Measurements from ENCODE around the gene RGS6. TPM values are rescaled to one million over a fixed set of nuclear protein-coding genes. Genes with fewer than 3 reads are reported as not detected.
A peak's percentile ranks its signal among the peaks of the same experiment; 100 is the strongest.

RGS6 gene
- total RNA-seq, 4 donors from 2014 or later: 0.54 to 9.1 (median 3.3) TPM

- TF ChIP-seq POLR2A (IDR thresholded peaks at IDR 0.05): no peak
- peak in 5 of 6 experiments; percentile 25 to 52 (median 38) for TF ChIP-seq CTCF (IDR thresholded peaks at IDR 0.05)
- Histone ChIP-seq H3K4me3 (no peak overlapping the region), H3K9me3 (no peaks in the 10 kb centered on the region), H3K36me3 (no peaks in the 10 kb centered on the region), H3K4me1 (no peaks in the 10 kb centered on the region), H3K27me3 (no peaks in the 10 kb centered on the region), H3K27ac (no peak overlapping the region)
- DNase-seq: peak in 1 of 3 donors; percentile 54
Observed at GRCh38 chr14:72024043-72024407, 91.8 kb downstream of the RGS6 start.

DNA sequence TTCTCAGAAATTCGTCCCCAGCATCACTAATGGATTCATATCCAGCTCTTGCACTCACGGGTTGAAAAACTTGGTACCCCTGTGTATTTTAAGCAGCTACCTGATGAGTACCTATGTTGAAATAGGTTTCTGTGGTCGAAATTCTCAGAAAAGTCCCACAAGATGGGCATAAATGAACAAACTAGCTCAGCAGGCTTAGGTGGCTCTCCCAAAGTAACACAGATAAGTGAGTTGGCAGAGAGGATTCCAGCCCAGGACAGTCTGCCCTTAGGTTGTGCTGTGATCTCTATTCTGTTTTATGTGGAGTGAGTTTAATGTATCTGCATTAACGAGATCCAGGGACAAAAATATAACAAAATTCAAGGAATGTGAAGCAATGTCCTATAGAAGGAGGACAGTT, 92.3 kb downstream of the RGS6 start:
- TF ChIP-seq POLR2A (IDR thresholded peaks at IDR 0.05) (no peak), CTCF (IDR thresholded peaks at IDR 0.05) (no peak)
- Histone ChIP-seq H3K27me3 (no peaks in the 10 kb centered on the region), H3K36me3 (no peaks in the 10 kb centered on the region), H3K4me1 (no peaks in the 10 kb centered on the region), H3K9me3 (no peaks in the 10 kb centered on the region), H3K27ac (no peak overlapping the region), H3K4me3 (no peak overlapping the region)
- DNase-seq: no peak

DNA sequence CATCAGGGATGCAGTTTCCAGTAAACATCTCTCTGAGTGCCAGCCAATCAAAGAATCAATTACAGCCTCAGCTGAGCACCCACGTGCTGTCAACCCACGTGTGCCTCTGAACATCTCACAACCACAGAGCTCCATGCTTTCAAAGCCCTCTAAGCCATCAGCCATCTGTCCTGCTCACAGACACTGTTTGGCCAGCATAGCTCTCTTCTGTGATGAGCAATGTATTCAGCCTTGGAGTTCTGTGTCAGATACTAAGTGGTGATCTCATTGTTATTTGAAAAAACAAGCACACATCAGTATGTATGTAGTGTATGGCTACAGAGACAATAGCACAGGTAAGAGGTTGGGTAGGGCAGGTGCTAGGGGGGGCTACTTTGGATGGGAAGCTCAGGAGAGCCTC, 94.3 kb downstream of the RGS6 start:
- Histone ChIP-seq H3K36me3 (no peaks in the 10 kb centered on the region), H3K27ac (no peak overlapping the region), H3K4me3 (no peak overlapping the region), H3K4me1 (no peaks in the 10 kb centered on the region), H3K9me3 (no peaks in the 10 kb centered on the region), H3K27me3 (no peaks in the 10 kb centered on the region)
- TF ChIP-seq CTCF (IDR thresholded peaks at IDR 0.05) (no peak), POLR2A (IDR thresholded peaks at IDR 0.05) (no peak)
- DNase-seq: no peak

DNA sequence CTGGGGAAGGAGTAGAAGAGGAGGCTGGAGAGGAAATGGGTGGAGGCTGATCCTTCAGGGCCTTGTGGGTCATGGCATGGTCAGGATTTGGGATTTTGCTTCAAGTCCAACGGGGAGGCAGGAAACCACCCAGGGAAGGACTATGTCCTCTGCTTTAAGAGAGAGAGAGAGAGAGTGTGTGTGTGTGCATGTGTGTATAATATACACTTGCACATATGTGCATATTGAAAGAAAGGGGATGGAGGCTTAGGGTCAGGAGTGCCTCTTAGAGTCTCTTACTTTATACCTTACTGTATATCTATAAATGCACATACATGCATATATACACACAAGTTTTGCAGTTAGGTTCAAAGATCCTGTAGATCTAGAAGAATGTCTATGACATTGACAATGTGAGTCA, 94.8 kb downstream of the RGS6 start:
- no peaks in the 10 kb centered on the region for H3K4me1 ChIP-seq
- H3K36me3 ChIP-seq: no peaks in the 10 kb centered on the region
- DNase-seq: no peak
- no peak overlapping the region for H3K27ac ChIP-seq
- no peaks in the 10 kb centered on the region for H3K9me3 ChIP-seq
- H3K4me3 ChIP-seq: no peak overlapping the region
- H3K27me3 ChIP-seq: no peaks in the 10 kb centered on the region
- no peak for TF ChIP-seq POLR2A (IDR thresholded peaks at IDR 0.05)
- TF ChIP-seq CTCF (IDR thresholded peaks at IDR 0.05): no peak

DNA sequence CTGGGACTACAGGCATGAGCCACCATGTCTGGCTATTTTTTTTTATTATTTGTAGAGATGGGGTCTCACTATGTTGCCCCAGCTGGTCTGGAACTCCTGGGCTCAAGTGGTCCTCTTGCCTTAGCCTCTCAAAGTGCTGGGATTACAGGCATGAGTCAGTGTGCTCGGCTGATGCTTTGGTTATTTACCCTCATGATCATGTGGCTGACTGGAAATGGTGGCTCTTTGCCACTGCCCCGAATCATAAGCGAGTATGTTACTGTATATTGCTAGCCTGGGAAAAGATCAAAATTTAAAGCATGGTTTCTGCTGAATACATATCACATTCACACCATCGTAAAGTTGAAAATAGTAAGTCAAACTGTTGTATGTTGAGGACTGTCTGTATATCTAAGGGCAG, 101.1 kb downstream of the RGS6 start:
- H3K27me3 ChIP-seq: no peaks in the 10 kb centered on the region
- no peak overlapping the region for H3K27ac ChIP-seq
- no peak for TF ChIP-seq POLR2A (IDR thresholded peaks at IDR 0.05)
- no peak for TF ChIP-seq CTCF (IDR thresholded peaks at IDR 0.05)
- H3K36me3 ChIP-seq: no peaks in the 10 kb centered on the region
- no peaks in the 10 kb centered on the region for H3K9me3 ChIP-seq
- no peak overlapping the region for H3K4me3 ChIP-seq
- no peaks in the 10 kb centered on the region for H3K4me1 ChIP-seq
- no peak for DNase-seq

DNA sequence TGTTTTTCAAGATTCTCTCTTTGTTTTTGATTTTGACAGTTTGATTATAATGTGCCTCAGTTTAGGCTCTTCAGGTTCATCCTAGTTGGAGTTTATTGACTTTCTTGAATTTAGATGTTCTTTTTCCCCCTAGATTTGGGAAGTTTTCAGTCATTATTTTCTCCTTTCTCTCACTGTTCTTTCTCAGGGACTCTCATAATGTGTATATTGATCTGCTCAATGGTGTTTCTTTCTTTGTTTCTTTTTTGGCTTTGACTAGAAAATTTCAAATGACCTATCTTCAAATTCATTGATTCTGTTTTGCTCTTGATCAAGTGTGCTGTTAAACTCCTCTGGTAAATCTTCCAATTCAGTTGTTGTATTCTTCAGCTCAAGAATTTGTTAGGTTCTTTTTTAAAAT, 108.3 kb downstream of the RGS6 start:
- Histone ChIP-seq H3K9me3 (no peaks in the 10 kb centered on the region), H3K4me1 (no peaks in the 10 kb centered on the region), H3K27ac (no peak overlapping the region), H3K4me3 (no peak overlapping the region), H3K27me3 (no peaks in the 10 kb centered on the region), H3K36me3 (no peaks in the 10 kb centered on the region)
- TF ChIP-seq POLR2A (IDR thresholded peaks at IDR 0.05): no peak
- no peak for TF ChIP-seq CTCF (IDR thresholded peaks at IDR 0.05)
- DNase-seq: no peak
